ENCODE results near the gene CATSPERE. TPM values are rescaled to one million over a fixed set of nuclear protein-coding genes. Genes with fewer than 3 reads are reported as not detected.

Gene CATSPERE
- total RNA-seq, 4 donors from 2014 or later, result 3.0 to 5.3 (median 3.6) TPM

DNA sequence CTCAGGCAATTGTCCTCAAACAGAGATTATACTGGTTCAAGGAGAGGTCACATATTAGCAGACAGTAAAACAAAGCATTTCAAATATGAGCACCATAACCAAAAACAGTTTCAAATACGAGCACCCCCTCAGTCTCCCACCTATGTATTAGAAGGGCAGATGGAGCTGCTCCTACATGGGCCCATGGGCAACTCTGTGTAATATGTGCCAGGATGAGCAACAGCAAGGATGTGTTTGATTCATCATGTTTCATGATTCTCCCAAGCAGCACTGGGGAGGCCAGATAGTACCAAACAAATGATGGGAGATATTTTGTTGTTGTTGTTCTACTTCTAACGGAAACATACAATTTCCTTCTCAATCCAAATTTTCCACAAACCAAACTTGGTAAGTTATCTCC lies 18.2 kb upstream of the CATSPERE start:
- Histone ChIP-seq H3K27me3 (no peaks in the 10 kb centered on the region), H3K4me3 (replicated peaks in 1 of 3) (no peak overlapping the region), H3K27ac (no peak overlapping the region), H3K36me3 (no peaks in the 10 kb centered on the region), H3K4me1 (peaks cover 2 to 25% of the 10 kb centered on the region in 2 donors), H3K9me3 (no peaks in the 10 kb centered on the region)
- intact Hi-C loops (cut with DNase I), result no loop called here
- TF ChIP-seq, protein P1, sequence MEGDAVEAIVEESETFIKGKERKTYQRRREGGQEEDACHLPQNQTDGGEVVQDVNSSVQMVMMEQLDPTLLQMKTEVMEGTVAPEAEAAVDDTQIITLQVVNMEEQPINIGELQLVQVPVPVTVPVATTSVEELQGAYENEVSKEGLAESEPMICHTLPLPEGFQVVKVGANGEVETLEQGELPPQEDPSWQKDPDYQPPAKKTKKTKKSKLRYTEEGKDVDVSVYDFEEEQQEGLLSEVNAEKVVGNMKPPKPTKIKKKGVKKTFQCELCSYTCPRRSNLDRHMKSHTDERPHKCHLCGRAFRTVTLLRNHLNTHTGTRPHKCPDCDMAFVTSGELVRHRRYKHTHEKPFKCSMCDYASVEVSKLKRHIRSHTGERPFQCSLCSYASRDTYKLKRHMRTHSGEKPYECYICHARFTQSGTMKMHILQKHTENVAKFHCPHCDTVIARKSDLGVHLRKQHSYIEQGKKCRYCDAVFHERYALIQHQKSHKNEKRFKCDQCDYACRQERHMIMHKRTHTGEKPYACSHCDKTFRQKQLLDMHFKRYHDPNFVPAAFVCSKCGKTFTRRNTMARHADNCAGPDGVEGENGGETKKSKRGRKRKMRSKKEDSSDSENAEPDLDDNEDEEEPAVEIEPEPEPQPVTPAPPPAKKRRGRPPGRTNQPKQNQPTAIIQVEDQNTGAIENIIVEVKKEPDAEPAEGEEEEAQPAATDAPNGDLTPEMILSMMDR (IDR thresholded peaks at IDR 0.05), result no peak
- TF ChIP-seq POLR2A (IDR thresholded peaks at IDR 0.05), result no peak
- DNase-seq, result no peak
- 93 to 97% methylated on average over 2 of the region's 2 CpGs for WGBS, 2 donors

DNA sequence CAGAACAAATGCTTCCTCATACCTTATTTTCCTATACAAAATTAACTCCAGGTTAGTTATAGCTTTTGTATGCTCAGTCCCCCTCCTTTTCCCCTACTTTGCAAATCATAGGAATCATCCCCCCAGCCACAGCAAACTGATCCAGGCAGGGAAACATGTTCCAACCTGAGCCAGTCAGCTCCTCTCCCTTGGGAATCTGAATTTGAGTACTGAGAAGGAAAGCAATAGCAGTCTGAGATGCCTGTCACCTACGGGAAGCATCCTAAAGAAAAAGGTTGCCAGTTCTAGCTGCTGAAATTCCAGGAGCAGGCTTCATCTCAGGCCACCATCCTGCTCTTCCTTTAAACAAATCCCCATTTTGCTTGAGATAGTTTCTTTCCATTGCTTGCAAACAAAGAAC lies 16.2 kb upstream of the CATSPERE start:
- WGBS, 2 donors, result 62 to 67% methylated on average over 1 of the region's 1 CpG
- no peaks in the 10 kb centered on the region for H3K9me3 ChIP-seq

DNA sequence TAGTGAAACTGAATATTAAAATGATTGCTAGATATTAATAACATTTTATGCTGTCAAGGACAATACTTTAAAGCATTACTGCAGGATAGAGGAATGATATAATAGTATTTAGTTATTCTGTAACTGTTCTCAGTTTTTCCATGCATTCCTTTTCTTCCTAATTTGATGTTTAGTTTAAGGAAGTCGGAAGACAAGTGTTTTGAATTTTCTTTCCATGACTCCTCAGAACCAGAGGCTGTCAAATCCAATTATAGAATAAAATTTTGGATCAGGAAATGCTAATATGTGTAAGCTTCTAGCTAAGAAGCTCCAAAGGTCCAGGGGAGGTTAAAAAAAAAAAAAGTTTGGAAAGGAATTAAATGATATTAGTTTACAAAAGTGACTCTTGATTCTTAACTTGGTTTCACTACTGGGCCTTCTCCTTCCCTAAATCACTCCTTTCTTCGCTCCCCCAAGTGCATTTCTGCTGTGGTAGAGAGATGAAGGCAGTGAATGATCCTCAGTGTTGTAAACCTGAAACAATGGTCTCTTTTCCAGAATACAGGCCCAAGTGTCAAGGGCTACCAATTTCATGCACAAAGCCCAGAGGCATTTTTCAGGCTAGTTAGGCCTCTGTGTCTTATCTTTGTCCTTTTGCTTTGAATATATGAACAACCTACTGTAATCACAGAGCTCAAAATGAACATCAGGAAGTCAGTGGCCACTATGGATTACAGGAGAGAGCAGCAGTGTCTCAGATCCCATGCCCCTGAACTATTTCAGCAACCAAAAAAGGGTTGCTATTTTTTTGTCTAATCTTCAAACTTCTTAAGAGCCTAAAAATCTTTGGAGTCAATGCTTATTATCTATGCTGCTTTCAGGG lies 15.5 kb upstream of the CATSPERE start:
- TF ChIP-seq, protein P1 (IDR thresholded peaks at IDR 0.05), result no peak
- 72 to 84% methylated on average over 2 of the region's 2 CpGs for WGBS, 2 donors
- Histone ChIP-seq H3K27ac (peak overlapping the region in 2 of 3 donors; percentile 2 to 43), H3K4me3 (replicated peaks in 1 of 3) (no peak overlapping the region), H3K9me3 (no peaks in the 10 kb centered on the region), H3K4me1 (peaks cover 14 to 38% of the 10 kb centered on the region in 2 donors), H3K27me3 (no peaks in the 10 kb centered on the region), H3K36me3 (no peaks in the 10 kb centered on the region)
- no peak for DNase-seq
- intact Hi-C loops (cut with DNase I), result no loop called here

More for the DNA sequence above, 16.2 kb upstream of the CATSPERE start:
- no peaks in the 10 kb centered on the region for H3K27me3 ChIP-seq
- peak overlapping the region in 1 of 3 donors; percentile 43 for H3K27ac ChIP-seq
- no peaks in the 10 kb centered on the region for H3K36me3 ChIP-seq
- no peak for DNase-seq
- intact Hi-C loops (cut with DNase I), result no loop called here
- H3K4me3 ChIP-seq (replicated peaks in 1 of 3), result no peak overlapping the region
- TF ChIP-seq, protein P1 (IDR thresholded peaks at IDR 0.05), result no peak
- TF ChIP-seq POLR2A (IDR thresholded peaks at IDR 0.05), result no peak
- H3K4me1 ChIP-seq, result peaks cover 7 to 33% of the 10 kb centered on the region in 2 donors

DNA sequence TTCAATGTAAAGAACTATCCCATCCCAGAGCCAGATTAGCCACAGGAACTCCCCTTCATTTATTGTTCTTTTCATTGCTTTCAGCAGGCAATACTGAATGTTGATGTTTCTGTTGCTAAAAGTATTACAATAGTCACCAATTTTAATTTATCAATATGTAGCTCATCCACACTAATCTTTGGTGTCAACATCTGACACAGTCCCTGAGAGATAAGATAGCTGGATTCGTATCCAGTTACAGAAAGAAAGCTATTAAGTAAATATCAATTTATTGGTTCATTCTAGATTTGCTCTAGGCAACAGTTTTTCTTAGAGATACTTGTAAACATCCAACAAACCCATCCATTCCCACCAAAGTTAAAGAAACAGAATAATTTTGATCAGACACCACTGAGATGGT lies 14.0 kb upstream of the CATSPERE start:
- DNase-seq, result no peak
- H3K4me1 ChIP-seq, result peaks cover 15 to 38% of the 10 kb centered on the region in 2 donors
- 93 to 96% methylated on average over 1 of the region's 1 CpG for WGBS, 2 donors
- no peak overlapping the region for H3K27ac ChIP-seq
- no peaks in the 10 kb centered on the region for H3K9me3 ChIP-seq
- H3K4me3 ChIP-seq (replicated peaks in 1 of 3), result no peak overlapping the region
- H3K36me3 ChIP-seq, result no peaks in the 10 kb centered on the region
- intact Hi-C loops (cut with DNase I), result no loop called here
- no peaks in the 10 kb centered on the region for H3K27me3 ChIP-seq
- TF ChIP-seq, protein P1 (IDR thresholded peaks at IDR 0.05), result no peak
- no peak for TF ChIP-seq POLR2A (IDR thresholded peaks at IDR 0.05)

DNA sequence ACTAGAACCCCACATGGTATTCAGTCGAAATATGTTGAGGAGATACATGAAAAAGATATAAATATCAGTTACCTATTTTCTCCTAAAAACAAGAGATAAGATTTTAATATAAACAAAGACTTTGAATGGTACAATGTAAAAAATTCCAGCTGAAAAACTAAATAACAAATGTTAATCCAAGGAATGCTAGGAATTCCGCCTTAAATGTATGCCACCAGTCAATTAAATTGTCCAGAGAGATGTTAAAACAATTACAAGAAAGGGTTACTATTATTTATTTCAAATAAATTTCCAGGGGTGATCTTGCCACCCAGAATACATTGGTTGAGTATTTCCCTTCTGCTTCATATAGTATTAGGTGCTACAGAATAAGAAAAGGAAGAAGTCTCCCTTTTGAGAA lies 13.5 kb upstream of the CATSPERE start:
- TF ChIP-seq, protein P1 (IDR thresholded peaks at IDR 0.05), result no peak
- no peak for TF ChIP-seq POLR2A (IDR thresholded peaks at IDR 0.05)
- Histone ChIP-seq H3K4me1 (peaks cover 18 to 41% of the 10 kb centered on the region in 2 donors), H3K9me3 (no peaks in the 10 kb centered on the region), H3K36me3 (no peaks in the 10 kb centered on the region), H3K27ac (no peak overlapping the region), H3K27me3 (no peaks in the 10 kb centered on the region), H3K4me3 (replicated peaks in 1 of 3) (no peak overlapping the region)
- intact Hi-C loops (cut with DNase I), result no loop called here
- no peak for DNase-seq
- 89 to 94% methylated on average over 2 of the region's 2 CpGs for WGBS, 2 donors
